CD14-positive monocyte (primary cell): ENCODE measurements around the gene BARD1. TPM values are rescaled to one million over a fixed set of nuclear protein-coding genes. Genes with fewer than 3 reads are reported as not detected.

Experiments
- DNase-seq, 3 donors: peaks; one replicate each; pipeline ENCODE4 v3.0.0-alpha.2; 2011 to 2022
- H2AFZ ChIP-seq: 2 replicates; pipeline ENCODE4 v1.6.0; 2012; ENCODE audit warnings: mild to moderate bottlenecking, low read depth, low read length, inconsistent platforms; ENCODE audit not compliant: insufficient read depth, poor library complexity, severe bottlenecking
- H3K27ac ChIP-seq, 2 donors: 1 replicate in 1 of 2; 2 replicates in 1 of 2; pipeline ENCODE4 v1.5.1; 2012 to 2013; ENCODE audit warnings: low read length in 2 of 2, control low read depth in 1 of 2, inconsistent platforms in 1 of 2, low read depth in 1 of 2, mild to moderate bottlenecking in 1 of 2
- H3K27me3 ChIP-seq, 2 donors: one replicate each; pipeline versions ENCODE4 v1.6.0 to v1.6.1; 2011 to 2013; ENCODE audit warnings: low read length in 2 of 2; ENCODE audit not compliant: control insufficient read depth in 2 of 2, insufficient read depth in 2 of 2
- H3K36me3 ChIP-seq, 2 donors: replicated peaks in 1 of 2; 1 replicate in 1 of 2; 2 replicates in 1 of 2; pipeline versions ENCODE4 v1.5.1 to v1.6.1; 2012 to 2013; ENCODE audit warnings: low read length in 2 of 2, control low read depth in 1 of 2, inconsistent platforms in 1 of 2, mild to moderate bottlenecking in 1 of 2; ENCODE audit not compliant: insufficient read depth in 2 of 2, control insufficient read depth in 1 of 2
- H3K4me1 ChIP-seq, 2 donors: 1 replicate in 1 of 2; 2 replicates in 1 of 2; pipeline versions ENCODE4 v1.5.1 to v1.6.1; 2012 to 2013; ENCODE audit warnings: low read length in 2 of 2, control low read depth in 1 of 2, inconsistent platforms in 1 of 2, mild to moderate bottlenecking in 1 of 2, moderate library complexity in 1 of 2; ENCODE audit not compliant: insufficient read depth in 2 of 2, control insufficient read depth in 1 of 2
- H3K4me2 ChIP-seq: replicated peaks from 2 replicates; pipeline ENCODE3; 2012; ENCODE audit warnings: low read length, moderate library complexity, mild to moderate bottlenecking; ENCODE audit not compliant: poor library complexity, severe bottlenecking; ENCODE audit errors: extremely low read depth
- H3K4me3 ChIP-seq, 3 experiments: fragments of 200-600 bp in 1 of 3; sonication (generic) in 1 of 3; replicated peaks in 1 of 3; 1 replicate in 2 of 3; 2 replicates in 1 of 3; pipeline ENCODE4 v1.5.1; 2011 to 2013; ENCODE audit warnings: low read length in 3 of 3, mild to moderate bottlenecking in 3 of 3, control low read depth in 2 of 3, low read depth in 2 of 3, inconsistent platforms in 1 of 3, moderate library complexity in 1 of 3
- H3K79me2 ChIP-seq: 2 replicates; pipeline ENCODE4 v1.6.0; 2012; ENCODE audit warnings: mild to moderate bottlenecking, control low read depth, inconsistent platforms, low read length, moderate library complexity; ENCODE audit not compliant: insufficient read depth
- H3K9ac ChIP-seq: 2 replicates; pipeline ENCODE4 v1.6.0; 2017; ENCODE audit warnings: low read length, mild to moderate bottlenecking; ENCODE audit not compliant: insufficient read depth, poor library complexity, severe bottlenecking
- H3K9me3 ChIP-seq, 2 donors: replicated peaks in 1 of 2; 1 replicate in 1 of 2; 2 replicates in 1 of 2; pipeline versions ENCODE4 v1.5.1 to v1.6.1; 2012 to 2013; ENCODE audit warnings: low read length in 2 of 2, control low read depth in 1 of 2; ENCODE audit not compliant: control insufficient read depth in 1 of 2, insufficient read depth in 1 of 2
- H4K20me1 ChIP-seq: 2 replicates; pipeline ENCODE4 v1.6.0; 2012; ENCODE audit warnings: mild to moderate bottlenecking, low read length, control low read depth, moderate library complexity; ENCODE audit not compliant: insufficient read depth
- H3K27ac Mint-ChIP-seq, 7 donors: one replicate each; pipeline ENCODE4 v1.8.0; 2020; ENCODE audit warnings: mild to moderate bottlenecking in 7 of 7, mixed read lengths in 7 of 7, moderate library complexity in 6 of 7, inconsistent platforms in 2 of 7
- H3K27me3 Mint-ChIP-seq, 3 donors: one replicate each; pipeline ENCODE4 v1.8.0; 2021 to 2022; ENCODE audit warnings: low read depth in 3 of 3, mild to moderate bottlenecking in 3 of 3, mixed read lengths in 3 of 3, moderate library complexity in 3 of 3, inconsistent platforms in 1 of 3
- H3K36me3 Mint-ChIP-seq, 2 donors: one replicate each; pipeline ENCODE4 v1.8.0; 2020; ENCODE audit warnings: mixed read lengths in 2 of 2, inconsistent platforms in 1 of 2, mild to moderate bottlenecking in 1 of 2
- H3K4me1 Mint-ChIP-seq: one replicate; pipeline ENCODE4 v1.8.0; 2020; ENCODE audit warnings: mild to moderate bottlenecking, mixed read lengths
- H3K4me3 Mint-ChIP-seq, 2 donors: one replicate each; pipeline ENCODE4 v1.8.0; 2020; ENCODE audit warnings: mild to moderate bottlenecking in 2 of 2, mixed read lengths in 2 of 2, moderate library complexity in 1 of 2
- H3K9me3 Mint-ChIP-seq, 7 donors: one replicate each; pipeline ENCODE4 v1.8.0; 2020 to 2022; ENCODE audit warnings: mixed read lengths in 7 of 7, mild to moderate bottlenecking in 6 of 7, moderate library complexity in 6 of 7, inconsistent platforms in 2 of 7
- WGBS: methylation state at CpG from one replicate; pipeline ENCODE4 v1.1.5; 2013; ENCODE audit warnings: missing lambda C conversion rate; ENCODE audit not compliant: insufficient coverage; 5-methylcytosine and 5-hydroxymethylcytosine counted together
- intact Hi-C, 2 donors: fragments of 100-400 bp; cut with micrococcal nuclease; formaldehyde crosslinking; loops; one replicate each; pipeline versions ENCODE4 v1.15.0 to v1.15.1; 2023
- polyA plus RNA-seq, 3 donors: library from polyadenylated mRNA; depleted of rRNA in 1 of 3; unstranded in 2 of 3; stranded (reverse) in 1 of 3; fragments of 300-500 nt in 2 of 3; fragments of >200 nt in 1 of 3; fragmentation: Illumina TruSeq in 2 of 3; gene quantifications; 1 replicate in 2 of 3; 2 replicates in 1 of 3; pipeline ENCODE4 v1.2.3, GENCODE V29; 2012 to 2021
- TF ChIP-seq, protein P1 (sequence below): fragments of 200-600 bp; IDR thresholded peaks from one replicate; pipeline ENCODE4 v1.8.0; 2022; ENCODE audit warnings: antibody characterized with exemption, mild to moderate bottlenecking

BARD1 gene
- polyA plus RNA-seq, 3 donors, result 2.4 to 3.3 (median 2.5) TPM

DNA sequence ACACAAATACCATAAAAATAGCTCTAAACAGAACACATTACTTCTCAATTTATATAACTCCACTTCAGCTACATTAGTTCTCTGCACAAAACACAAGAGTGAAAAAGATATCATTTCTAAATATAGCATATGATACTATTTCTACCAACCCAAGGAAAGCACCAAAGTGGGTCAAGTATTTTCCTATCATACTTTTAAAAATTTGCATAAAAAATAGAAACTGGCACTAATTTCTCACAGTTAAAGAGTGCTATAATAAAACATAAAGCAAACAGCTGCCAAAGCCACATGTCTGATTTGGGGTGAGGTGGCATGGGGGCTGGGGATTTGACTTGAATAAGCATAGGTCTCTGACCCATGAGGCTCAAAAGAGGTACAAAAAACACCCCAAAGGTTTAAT, 61.5 kb downstream of the BARD1 start:
- Histone ChIP-seq H4K20me1 (no peaks in the 10 kb centered on the region), H3K27me3 (no peaks in the 10 kb centered on the region), H3K27ac (no peak overlapping the region), H3K9me3 (no peaks in the 10 kb centered on the region), H3K4me1 (no peaks in the 10 kb centered on the region), H3K9ac (no peak overlapping the region), H3K4me2 (no peak overlapping the region), H2AFZ (no peak overlapping the region), H3K79me2 (no peaks in the 10 kb centered on the region), H3K36me3 (peaks cover 22 to 74% of the 10 kb centered on the region in 2 donors), H3K4me3 (no peak overlapping the region)
- peaks cover 0 to 2% (median 0%) of the 10 kb centered on the region in 3 donors for H3K27me3 Mint-ChIP-seq
- peaks cover 46 to 50% of the 10 kb centered on the region in 2 donors for H3K36me3 Mint-ChIP-seq
- no peak overlapping the region for H3K4me3 Mint-ChIP-seq
- no peak for DNase-seq
- TF ChIP-seq, protein P1, sequence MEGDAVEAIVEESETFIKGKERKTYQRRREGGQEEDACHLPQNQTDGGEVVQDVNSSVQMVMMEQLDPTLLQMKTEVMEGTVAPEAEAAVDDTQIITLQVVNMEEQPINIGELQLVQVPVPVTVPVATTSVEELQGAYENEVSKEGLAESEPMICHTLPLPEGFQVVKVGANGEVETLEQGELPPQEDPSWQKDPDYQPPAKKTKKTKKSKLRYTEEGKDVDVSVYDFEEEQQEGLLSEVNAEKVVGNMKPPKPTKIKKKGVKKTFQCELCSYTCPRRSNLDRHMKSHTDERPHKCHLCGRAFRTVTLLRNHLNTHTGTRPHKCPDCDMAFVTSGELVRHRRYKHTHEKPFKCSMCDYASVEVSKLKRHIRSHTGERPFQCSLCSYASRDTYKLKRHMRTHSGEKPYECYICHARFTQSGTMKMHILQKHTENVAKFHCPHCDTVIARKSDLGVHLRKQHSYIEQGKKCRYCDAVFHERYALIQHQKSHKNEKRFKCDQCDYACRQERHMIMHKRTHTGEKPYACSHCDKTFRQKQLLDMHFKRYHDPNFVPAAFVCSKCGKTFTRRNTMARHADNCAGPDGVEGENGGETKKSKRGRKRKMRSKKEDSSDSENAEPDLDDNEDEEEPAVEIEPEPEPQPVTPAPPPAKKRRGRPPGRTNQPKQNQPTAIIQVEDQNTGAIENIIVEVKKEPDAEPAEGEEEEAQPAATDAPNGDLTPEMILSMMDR, result no peak
- no peaks in the 10 kb centered on the region for H3K4me1 Mint-ChIP-seq
- intact Hi-C loops, result no loop called here
- H3K27ac Mint-ChIP-seq, result peak overlapping the region in 1 of 7 donors; percentile 53
- H3K9me3 Mint-ChIP-seq, result peaks cover 0 to 5% (median 0%) of the 10 kb centered on the region in 7 donors

DNA sequence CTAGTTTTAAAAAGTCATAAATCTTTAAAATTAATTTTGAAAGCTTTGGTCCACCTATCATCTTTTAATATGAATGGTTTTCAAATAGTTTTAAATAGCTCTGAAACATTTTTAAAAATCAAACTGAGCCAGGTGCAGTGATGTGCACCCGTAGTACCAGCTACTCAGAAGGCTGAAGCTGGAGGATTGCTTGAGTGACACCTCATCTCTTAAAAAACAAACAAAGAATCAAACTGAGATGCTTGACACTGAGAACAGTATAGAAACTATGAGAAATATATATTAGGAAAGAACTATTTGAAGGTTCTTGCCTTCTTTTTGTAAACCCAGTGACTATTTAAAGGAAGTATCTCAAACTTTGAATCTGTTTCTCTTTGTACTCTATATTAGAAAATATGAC, 67.4 kb downstream of the BARD1 start:
- H3K4me3 ChIP-seq, result no peak overlapping the region
- Mint-ChIP-seq H3K4me1 (no peaks in the 10 kb centered on the region), H3K4me3 (no peak overlapping the region), H3K27ac (no peak overlapping the region), H3K36me3 (peaks cover 43 to 48% of the 10 kb centered on the region in 2 donors), H3K9me3 (no peaks in the 10 kb centered on the region), H3K27me3 (no peaks in the 10 kb centered on the region)
- H3K27me3 ChIP-seq, result no peaks in the 10 kb centered on the region
- no peaks in the 10 kb centered on the region for H4K20me1 ChIP-seq
- no peak overlapping the region for H3K27ac ChIP-seq
- H3K4me2 ChIP-seq, result no peak overlapping the region
- peaks cover 13 to 55% of the 10 kb centered on the region in 2 donors for H3K36me3 ChIP-seq
- no CpG with 5 or more reads among the region's 1 CpG for WGBS
- TF ChIP-seq, protein P1, result no peak
- no peak for DNase-seq
- H3K4me1 ChIP-seq, result no peaks in the 10 kb centered on the region
- intact Hi-C loops, result no loop called here
- no peak overlapping the region for H2AFZ ChIP-seq
- H3K9ac ChIP-seq, result no peak overlapping the region
- no peaks in the 10 kb centered on the region for H3K79me2 ChIP-seq
- H3K9me3 ChIP-seq, result no peaks in the 10 kb centered on the region
